ENCODE measurements around the gene CNPY1.

CNPY1 gene

DNA sequence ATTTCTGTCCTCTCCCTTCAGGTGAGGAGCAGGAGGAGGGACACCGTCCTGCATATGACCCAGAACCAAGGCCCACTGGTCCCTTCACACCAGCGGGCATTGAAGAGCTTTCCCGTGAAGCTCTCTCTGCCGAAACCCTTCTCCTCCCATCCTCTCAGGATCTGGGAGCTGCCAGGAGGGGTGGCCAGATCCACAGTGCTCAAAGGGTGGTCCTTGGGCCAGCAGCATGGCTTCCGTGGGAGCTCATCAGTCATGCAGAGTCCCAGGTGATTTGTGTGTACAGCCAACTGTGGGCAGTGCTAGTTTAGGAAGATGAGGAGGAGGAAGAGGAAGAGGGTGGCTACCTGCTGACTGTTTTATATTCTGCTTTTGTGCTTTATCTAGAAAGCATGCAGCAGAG, 28.4 kb downstream of the CNPY1 start:
- no peaks in the 10 kb centered on the region for H3K36me3 ChIP-seq (ENCODE audit: control insufficient read depth, insufficient read depth, low read length)
- no peak overlapping the region for H3K56ac ChIP-seq (ENCODE audit: low read length)
- no peak overlapping the region for H3K23ac ChIP-seq (ENCODE audit: low read length)
- H2BK5ac ChIP-seq (ENCODE audit: low read length): no peak overlapping the region
- WGBS (ENCODE audit: extremely low coverage, insufficient coverage, low lambda C conversion rate): no CpG with 5 or more reads among the region's 5 CpGs
- H3K4me1 ChIP-seq (ENCODE audit: control insufficient read depth, low read depth, low read length): no peaks in the 10 kb centered on the region
- H2AK5ac ChIP-seq (ENCODE audit: low read length): no peak overlapping the region
- H3K18ac ChIP-seq (ENCODE audit: low read length): no peak overlapping the region
- H3K4ac ChIP-seq (ENCODE audit: low read depth, low read length): no peak overlapping the region
- H3K27me3 ChIP-seq (ENCODE audit: insufficient read depth, low read length, poor library complexity): no peaks in the 10 kb centered on the region
- no peak overlapping the region for H3K4me2 ChIP-seq (ENCODE audit: low read length)
- H2BK15ac ChIP-seq (replicated peaks; ENCODE audit: low read depth): no peak overlapping the region
- H3K4me3 ChIP-seq (ENCODE audit: low read length): no peak overlapping the region
- H3K27ac ChIP-seq (ENCODE audit: low read depth, low read length): no peak overlapping the region
- H3K79me1 ChIP-seq (ENCODE audit: low read length): no peaks in the 10 kb centered on the region
- no peak for DNase-seq
- no peak overlapping the region for H3K9ac ChIP-seq (ENCODE audit: low read length)
- no peak overlapping the region for H4K8ac ChIP-seq (ENCODE audit: low read depth, low read length)
- no peak overlapping the region for H4K5ac ChIP-seq (ENCODE audit: low read length)
- no peak overlapping the region for H2BK120ac ChIP-seq (ENCODE audit: low read depth, low read length)
- no peaks in the 10 kb centered on the region for H3K79me2 ChIP-seq (ENCODE audit: control insufficient read depth, insufficient read depth, low read length)

DNA sequence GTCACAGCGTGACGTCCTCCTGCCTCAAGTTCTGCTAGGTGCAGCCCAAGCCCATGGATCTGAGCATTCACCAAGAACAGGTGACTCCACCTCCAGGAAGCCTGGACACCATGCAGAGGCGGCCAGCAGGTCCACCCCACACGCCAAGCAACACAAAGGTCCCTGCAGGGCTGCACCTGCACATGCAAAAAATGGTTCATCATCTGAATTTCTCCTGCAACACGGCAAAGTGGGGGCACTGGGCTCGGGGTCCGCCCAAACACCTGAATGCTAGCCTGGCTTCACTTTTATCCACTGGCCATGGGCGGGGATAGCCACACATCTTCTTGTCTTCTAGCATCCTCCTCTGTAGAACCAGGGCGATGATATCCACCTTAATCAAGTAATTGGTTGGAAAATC, 28.9 kb downstream of the CNPY1 start:
- DNase-seq: no peak
- Histone ChIP-seq H3K4me1 (ENCODE audit: control insufficient read depth, low read depth, low read length) (no peaks in the 10 kb centered on the region), H2BK120ac (ENCODE audit: low read depth, low read length) (no peak overlapping the region), H3K27me3 (ENCODE audit: insufficient read depth, low read length, poor library complexity) (peaks cover 2% of the 10 kb centered on the region), H3K4me2 (ENCODE audit: low read length) (no peak overlapping the region), H4K5ac (ENCODE audit: low read length) (no peak overlapping the region), H3K23ac (ENCODE audit: low read length) (no peak overlapping the region), H3K9ac (ENCODE audit: low read length) (no peak overlapping the region), H3K56ac (ENCODE audit: low read length) (no peak overlapping the region), H3K18ac (ENCODE audit: low read length) (no peak overlapping the region), H4K8ac (ENCODE audit: low read depth, low read length) (no peak overlapping the region), H3K36me3 (ENCODE audit: control insufficient read depth, insufficient read depth, low read length) (no peaks in the 10 kb centered on the region), H2AK5ac (ENCODE audit: low read length) (no peak overlapping the region), H3K79me1 (ENCODE audit: low read length) (no peaks in the 10 kb centered on the region), H3K4me3 (ENCODE audit: low read length) (no peak overlapping the region), H3K27ac (ENCODE audit: low read depth, low read length) (no peak overlapping the region), H3K4ac (ENCODE audit: low read depth, low read length) (no peak overlapping the region), H3K79me2 (ENCODE audit: control insufficient read depth, insufficient read depth, low read length) (no peaks in the 10 kb centered on the region), H2BK5ac (ENCODE audit: low read length) (no peak overlapping the region), H2BK15ac (replicated peaks; ENCODE audit: low read depth) (no peak overlapping the region)
- no CpG with 5 or more reads among the region's 9 CpGs for WGBS (ENCODE audit: extremely low coverage, insufficient coverage, low lambda C conversion rate)

DNA sequence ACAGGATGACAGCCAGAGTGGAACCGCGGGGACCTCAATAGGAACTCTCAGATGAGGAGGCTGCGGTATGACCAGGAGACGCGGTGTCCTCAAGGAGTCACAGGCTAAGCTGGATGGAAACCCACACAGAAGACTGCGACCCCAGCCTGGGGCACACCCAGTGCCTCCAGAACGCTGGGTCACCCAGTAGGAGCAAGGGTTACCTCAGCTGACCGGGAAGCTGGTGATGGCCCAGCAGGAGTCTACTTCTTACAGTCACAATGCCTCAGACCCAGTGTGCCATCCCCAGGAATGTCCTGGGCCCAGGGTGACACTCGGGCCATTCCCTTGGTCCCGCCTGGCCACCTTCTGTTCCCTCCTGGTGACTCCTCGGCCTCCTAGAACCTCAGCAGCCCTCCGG, 29.9 kb downstream of the CNPY1 start:
- H3K27me3 ChIP-seq (ENCODE audit: insufficient read depth, low read length, poor library complexity): peaks cover 9% of the 10 kb centered on the region
- no peak overlapping the region for H2BK15ac ChIP-seq (replicated peaks; ENCODE audit: low read depth)
- H3K36me3 ChIP-seq (ENCODE audit: control insufficient read depth, insufficient read depth, low read length): no peaks in the 10 kb centered on the region
- no peaks in the 10 kb centered on the region for H3K79me1 ChIP-seq (ENCODE audit: low read length)
- no peak overlapping the region for H3K56ac ChIP-seq (ENCODE audit: low read length)
- H2BK5ac ChIP-seq (ENCODE audit: low read length): no peak overlapping the region
- H3K4ac ChIP-seq (ENCODE audit: low read depth, low read length): no peak overlapping the region
- no peak overlapping the region for H3K27ac ChIP-seq (ENCODE audit: low read depth, low read length)
- H3K4me1 ChIP-seq (ENCODE audit: control insufficient read depth, low read depth, low read length): no peaks in the 10 kb centered on the region
- H3K4me2 ChIP-seq (ENCODE audit: low read length): no peak overlapping the region
- H3K4me3 ChIP-seq (ENCODE audit: low read length): no peak overlapping the region
- no peak for DNase-seq
- no peak overlapping the region for H3K18ac ChIP-seq (ENCODE audit: low read length)
- H4K8ac ChIP-seq (ENCODE audit: low read depth, low read length): no peak overlapping the region
- H2AK5ac ChIP-seq (ENCODE audit: low read length): no peak overlapping the region
- WGBS (ENCODE audit: extremely low coverage, insufficient coverage, low lambda C conversion rate): no CpG with 5 or more reads among the region's 12 CpGs
- no peak overlapping the region for H2BK120ac ChIP-seq (ENCODE audit: low read depth, low read length)
- no peak overlapping the region for H4K5ac ChIP-seq (ENCODE audit: low read length)
- H3K79me2 ChIP-seq (ENCODE audit: control insufficient read depth, insufficient read depth, low read length): no peaks in the 10 kb centered on the region
- no peak overlapping the region for H3K23ac ChIP-seq (ENCODE audit: low read length)
- no peak overlapping the region for H3K9ac ChIP-seq (ENCODE audit: low read length)

DNA sequence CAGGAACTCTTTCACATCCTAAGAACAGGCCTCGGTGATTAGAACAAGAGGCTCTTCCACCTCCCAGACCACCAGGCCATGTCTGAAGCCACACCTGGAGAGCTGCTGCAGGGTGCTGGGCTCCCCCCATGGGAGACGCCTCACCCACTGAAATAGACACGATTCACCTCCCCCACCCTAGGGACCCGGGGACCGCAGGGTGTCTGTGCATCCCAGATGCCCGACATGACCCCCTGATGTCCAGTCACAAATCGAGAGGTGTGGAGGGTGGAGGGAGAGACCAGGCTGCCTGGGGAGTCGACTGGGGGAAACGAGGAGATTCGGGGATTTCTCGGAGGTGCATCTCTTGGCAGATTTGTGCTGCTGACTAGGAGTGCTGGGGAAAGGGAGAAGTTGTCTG, 31.0 kb downstream of the CNPY1 start:
- H3K79me2 ChIP-seq (ENCODE audit: control insufficient read depth, insufficient read depth, low read length): no peaks in the 10 kb centered on the region
- no peak overlapping the region for H3K23ac ChIP-seq (ENCODE audit: low read length)
- H3K36me3 ChIP-seq (ENCODE audit: control insufficient read depth, insufficient read depth, low read length): no peaks in the 10 kb centered on the region
- H3K27ac ChIP-seq (ENCODE audit: low read depth, low read length): no peak overlapping the region
- H3K56ac ChIP-seq (ENCODE audit: low read length): no peak overlapping the region
- no CpG with 5 or more reads among the region's 11 CpGs for WGBS (ENCODE audit: extremely low coverage, insufficient coverage, low lambda C conversion rate)
- no peak overlapping the region for H3K4me2 ChIP-seq (ENCODE audit: low read length)
- no peak overlapping the region for H2BK5ac ChIP-seq (ENCODE audit: low read length)
- H2BK15ac ChIP-seq (replicated peaks; ENCODE audit: low read depth): no peak overlapping the region
- no peak overlapping the region for H4K5ac ChIP-seq (ENCODE audit: low read length)
- no peaks in the 10 kb centered on the region for H3K79me1 ChIP-seq (ENCODE audit: low read length)
- H2BK120ac ChIP-seq (ENCODE audit: low read depth, low read length): no peak overlapping the region
- peaks cover 1% of the 10 kb centered on the region for H3K4me1 ChIP-seq (ENCODE audit: control insufficient read depth, low read depth, low read length)
- H3K9ac ChIP-seq (ENCODE audit: low read length): no peak overlapping the region
- no peak overlapping the region for H3K18ac ChIP-seq (ENCODE audit: low read length)
- peaks cover 17% of the 10 kb centered on the region for H3K27me3 ChIP-seq (ENCODE audit: insufficient read depth, low read length, poor library complexity)
- H2AK5ac ChIP-seq (ENCODE audit: low read length): no peak overlapping the region
- H4K8ac ChIP-seq (ENCODE audit: low read depth, low read length): no peak overlapping the region
- H3K4me3 ChIP-seq (ENCODE audit: low read length): no peak overlapping the region
- DNase-seq: no peak
- H3K4ac ChIP-seq (ENCODE audit: low read depth, low read length): no peak overlapping the region

DNA sequence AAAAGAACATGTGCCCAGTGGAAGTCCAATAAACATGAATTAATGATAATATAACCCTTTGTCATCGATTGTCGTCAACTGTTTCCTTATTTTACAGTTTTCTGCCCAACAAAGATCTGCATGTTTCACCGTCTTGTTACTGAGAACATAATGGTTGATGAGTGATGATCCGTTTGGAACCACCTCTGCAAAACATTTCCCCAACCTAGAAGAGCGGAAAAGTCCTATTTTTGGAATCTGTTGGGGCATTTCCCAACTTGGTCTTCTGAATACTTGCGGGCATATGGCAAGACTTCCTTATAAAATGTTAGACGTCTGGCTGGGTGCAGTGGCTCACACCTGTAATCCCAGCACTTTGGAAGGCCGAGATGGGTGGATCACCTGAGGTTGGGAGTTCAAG, 32.1 kb downstream of the CNPY1 start:
- Histone ChIP-seq H3K4me1 (ENCODE audit: control insufficient read depth, low read depth, low read length) (peaks cover 1% of the 10 kb centered on the region), H2AK5ac (ENCODE audit: low read length) (no peak overlapping the region), H4K5ac (ENCODE audit: low read length) (no peak overlapping the region), H3K56ac (ENCODE audit: low read length) (no peak overlapping the region), H3K4ac (ENCODE audit: low read depth, low read length) (no peak overlapping the region), H3K9ac (ENCODE audit: low read length) (no peak overlapping the region), H3K4me2 (ENCODE audit: low read length) (no peak overlapping the region), H3K23ac (ENCODE audit: low read length) (no peak overlapping the region), H3K4me3 (ENCODE audit: low read length) (no peak overlapping the region), H2BK5ac (ENCODE audit: low read length) (no peak overlapping the region), H3K36me3 (ENCODE audit: control insufficient read depth, insufficient read depth, low read length) (no peaks in the 10 kb centered on the region), H3K79me1 (ENCODE audit: low read length) (no peaks in the 10 kb centered on the region), H2BK15ac (replicated peaks; ENCODE audit: low read depth) (no peak overlapping the region), H3K18ac (ENCODE audit: low read length) (no peak overlapping the region), H3K27me3 (ENCODE audit: insufficient read depth, low read length, poor library complexity) (peaks cover 19% of the 10 kb centered on the region), H2BK120ac (ENCODE audit: low read depth, low read length) (no peak overlapping the region), H4K8ac (ENCODE audit: low read depth, low read length) (no peak overlapping the region), H3K27ac (ENCODE audit: low read depth, low read length) (no peak overlapping the region), H3K79me2 (ENCODE audit: control insufficient read depth, insufficient read depth, low read length) (no peaks in the 10 kb centered on the region)
- no peak for DNase-seq
- WGBS (ENCODE audit: extremely low coverage, insufficient coverage, low lambda C conversion rate): no CpG with 5 or more reads among the region's 8 CpGs

DNA sequence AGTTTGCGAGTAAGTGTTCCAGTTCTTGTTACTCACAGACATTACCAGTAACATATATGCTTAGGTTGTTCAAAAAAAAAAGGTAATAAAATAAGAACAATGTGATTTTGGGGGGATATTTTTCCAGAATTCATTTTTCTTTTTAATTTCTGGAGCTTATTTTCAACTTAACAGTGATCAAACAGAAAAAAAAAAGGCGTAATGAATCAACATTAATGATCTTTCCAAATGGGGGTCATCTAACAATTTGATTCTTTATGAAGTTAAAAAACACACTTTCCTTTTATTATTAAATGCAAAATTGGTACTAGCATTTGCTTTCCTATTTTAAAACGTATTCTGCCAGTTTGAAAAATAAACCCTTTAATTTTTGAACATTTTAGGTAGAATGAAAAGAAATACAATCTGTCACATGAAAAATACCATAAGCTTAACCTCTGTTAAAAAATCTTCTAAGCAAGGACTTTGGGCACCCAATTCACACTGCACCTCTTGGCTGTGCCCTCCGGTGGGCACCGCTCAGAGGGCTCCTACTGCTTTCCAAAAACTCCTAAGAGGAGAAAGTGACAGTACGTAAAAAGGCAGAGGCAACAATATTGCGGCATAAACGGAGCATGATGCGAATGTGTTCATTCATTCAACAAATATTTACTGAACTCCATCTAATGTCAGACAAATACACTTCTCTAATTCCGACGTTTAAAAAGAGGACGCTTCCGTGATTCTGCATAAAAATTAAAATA, 32.6 kb downstream of the CNPY1 start:
- Histone ChIP-seq H3K4me2 (ENCODE audit: low read length) (no peak overlapping the region), H2BK120ac (ENCODE audit: low read depth, low read length) (no peak overlapping the region), H3K27me3 (ENCODE audit: insufficient read depth, low read length, poor library complexity) (peaks cover 20% of the 10 kb centered on the region), H3K56ac (ENCODE audit: low read length) (no peak overlapping the region), H2AK5ac (ENCODE audit: low read length) (no peak overlapping the region), H3K18ac (ENCODE audit: low read length) (no peak overlapping the region), H3K4me1 (ENCODE audit: control insufficient read depth, low read depth, low read length) (peaks cover 1% of the 10 kb centered on the region), H3K4me3 (ENCODE audit: low read length) (no peak overlapping the region), H3K79me1 (ENCODE audit: low read length) (no peaks in the 10 kb centered on the region), H3K79me2 (ENCODE audit: control insufficient read depth, insufficient read depth, low read length) (no peaks in the 10 kb centered on the region), H3K4ac (ENCODE audit: low read depth, low read length) (no peak overlapping the region), H4K8ac (ENCODE audit: low read depth, low read length) (no peak overlapping the region), H2BK15ac (replicated peaks; ENCODE audit: low read depth) (no peak overlapping the region), H3K27ac (ENCODE audit: low read depth, low read length) (no peak overlapping the region), H3K9ac (ENCODE audit: low read length) (no peak overlapping the region), H3K36me3 (ENCODE audit: control insufficient read depth, insufficient read depth, low read length) (no peaks in the 10 kb centered on the region), H3K23ac (ENCODE audit: low read length) (no peak overlapping the region), H2BK5ac (ENCODE audit: low read length) (no peak overlapping the region), H4K5ac (ENCODE audit: low read length) (no peak overlapping the region)
- no peak for DNase-seq
- WGBS (ENCODE audit: extremely low coverage, insufficient coverage, low lambda C conversion rate): no CpG with 5 or more reads among the region's 13 CpGs
